EL (cell line): ENCODE results near the gene PRKAG1.

ENCODE experiments used
- DNase-seq: peaks from one replicate; pipeline ENCODE4 v3.0.0-alpha.2; 2016

The PRKAG1 gene

GRCh38 chr12:48961331-48961730 lies 57.2 kb downstream of the PRKAG1 start:
- peak; percentile 55 for DNase-seq

- no peak for DNase-seq
These were observed 57.7 kb downstream of the PRKAG1 start for GRCh38 chr12:48960834-48961233.

- no peak for DNase-seq
These were observed 60.6 kb downstream of the PRKAG1 start for GRCh38 chr12:48958049-48958388.

DNA sequence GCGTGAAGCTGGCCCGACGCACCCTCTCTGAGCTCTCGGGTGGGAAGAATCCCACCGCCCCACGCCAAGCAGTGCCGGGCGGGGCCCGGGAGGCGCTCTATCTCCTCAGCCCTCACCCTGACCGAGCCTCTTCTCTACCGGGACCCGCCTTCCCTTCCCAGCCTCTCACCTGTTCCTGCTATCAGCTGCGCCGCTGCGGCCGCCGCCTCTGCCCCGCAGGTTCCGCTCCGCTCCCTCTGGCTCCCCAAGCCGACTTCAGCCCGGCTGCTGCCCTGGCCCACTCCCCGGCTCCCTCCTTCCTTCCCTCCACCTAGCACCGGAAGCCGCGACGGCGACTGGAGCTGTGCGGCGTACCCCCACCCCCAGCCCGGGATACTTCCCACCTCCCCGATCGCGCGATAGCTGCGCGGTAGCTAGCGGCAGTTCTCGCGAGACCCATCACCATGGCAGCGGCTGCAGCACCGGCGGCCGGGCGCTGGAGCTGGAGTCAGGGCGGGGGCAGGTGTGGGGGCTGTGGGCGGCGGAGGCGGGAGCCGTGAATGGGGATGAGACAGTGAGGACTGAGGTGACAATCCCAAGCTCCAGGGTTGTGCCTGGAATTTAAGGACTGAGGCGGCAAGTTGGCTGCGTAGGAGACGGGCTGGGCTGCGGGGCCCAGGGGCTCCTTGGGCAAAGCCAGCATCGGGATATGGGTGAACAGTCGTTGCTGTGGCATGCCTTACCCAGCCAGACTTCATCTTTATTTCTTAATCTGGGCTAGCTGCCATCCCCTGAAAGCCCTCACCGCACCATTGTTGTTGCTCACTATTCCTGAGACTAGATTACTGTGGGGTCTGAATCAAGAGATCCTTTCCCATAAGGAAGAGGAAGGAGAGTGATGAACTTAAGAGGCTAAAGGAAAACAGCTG lies 61.2 kb downstream of the PRKAG1 start, which contains the start of gene ARF3:
Gene ARF3, minus strand, starts transcription at position 347 of the 908 bp plus-strand sequence. CDS start 16,392 bp downstream, outside the sequence.
- peak; percentile 93 for DNase-seq

- peak; percentile 98 for DNase-seq
These were observed 62.1 kb downstream of the PRKAG1 start for GRCh38 chr12:48956279-48957140.

DNA sequence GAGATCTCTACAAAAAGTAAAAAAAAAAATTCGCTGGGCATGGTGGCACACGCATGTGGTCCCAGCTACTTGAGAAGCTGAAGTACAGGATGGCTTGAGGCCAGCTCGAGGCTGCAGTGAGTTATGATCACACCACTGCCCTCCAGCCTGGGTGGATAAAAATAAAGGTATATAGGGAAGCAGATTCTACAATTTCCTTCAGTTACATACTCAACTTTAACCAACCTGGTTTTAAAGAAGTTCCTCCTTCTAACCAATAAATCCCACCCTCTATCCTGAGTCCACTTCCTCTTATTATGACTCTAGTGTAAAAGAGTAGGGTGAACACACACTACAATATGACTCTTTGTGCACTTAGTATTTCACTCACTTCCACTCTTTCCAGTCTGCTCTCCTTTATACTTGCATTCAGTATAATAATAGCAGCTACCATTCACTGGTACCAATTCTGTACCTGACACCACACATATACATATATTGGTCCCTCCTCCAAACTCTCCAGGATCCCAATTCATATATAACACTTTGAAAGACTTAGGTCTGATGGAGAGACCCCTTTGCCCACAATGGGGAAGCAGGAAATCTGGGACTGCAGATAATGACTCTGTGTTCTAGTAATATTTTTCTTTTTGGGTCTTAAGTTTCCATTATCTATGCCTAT lies 63.6 kb downstream of the PRKAG1 start:
- no peak for DNase-seq

DNA sequence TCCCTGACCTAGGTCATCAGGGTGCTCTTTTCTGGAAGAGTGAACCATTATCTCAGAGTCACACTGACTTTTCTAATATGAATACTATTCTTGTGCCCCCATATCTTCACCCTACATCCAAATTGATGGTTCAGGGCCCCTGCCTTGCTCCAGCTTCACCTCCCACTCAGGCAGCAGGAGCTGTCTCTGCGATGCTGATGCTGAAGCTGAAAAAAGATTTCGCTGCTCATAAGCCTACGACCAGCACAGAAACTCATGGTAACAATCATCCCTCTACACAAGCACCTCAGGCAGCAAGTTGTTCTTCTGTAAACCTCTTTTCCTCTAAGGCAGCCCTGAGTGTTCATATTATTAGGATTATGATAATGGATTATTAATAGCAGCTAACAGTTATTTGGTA lies 64.5 kb downstream of the PRKAG1 start:
- no peak for DNase-seq

DNA sequence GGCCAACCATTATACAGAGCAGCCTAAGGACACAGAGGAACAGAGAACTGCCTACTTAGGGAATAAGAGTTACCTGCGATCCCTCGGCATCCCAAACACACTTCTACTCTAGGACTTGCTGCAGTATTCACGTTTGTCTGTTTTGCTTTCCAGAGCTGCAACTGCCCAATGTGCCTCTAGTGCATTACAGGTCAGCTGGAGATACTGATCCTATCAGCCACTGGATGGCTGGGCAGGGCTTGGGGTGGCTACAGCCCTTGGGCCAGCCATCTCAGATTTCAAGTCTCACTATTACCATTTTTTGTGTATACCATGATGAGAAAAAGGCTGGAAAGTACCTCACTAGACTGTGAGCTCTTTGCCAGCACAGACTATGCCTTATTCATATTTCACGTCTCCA lies 65.9 kb downstream of the PRKAG1 start:
- no peak for DNase-seq
